ENCODE data around the gene ZWILCH.

- TF ChIP-seq TAF1 (conservative IDR thresholded peaks at IDR 0.05): no peak
- TF ChIP-seq, protein P1, sequence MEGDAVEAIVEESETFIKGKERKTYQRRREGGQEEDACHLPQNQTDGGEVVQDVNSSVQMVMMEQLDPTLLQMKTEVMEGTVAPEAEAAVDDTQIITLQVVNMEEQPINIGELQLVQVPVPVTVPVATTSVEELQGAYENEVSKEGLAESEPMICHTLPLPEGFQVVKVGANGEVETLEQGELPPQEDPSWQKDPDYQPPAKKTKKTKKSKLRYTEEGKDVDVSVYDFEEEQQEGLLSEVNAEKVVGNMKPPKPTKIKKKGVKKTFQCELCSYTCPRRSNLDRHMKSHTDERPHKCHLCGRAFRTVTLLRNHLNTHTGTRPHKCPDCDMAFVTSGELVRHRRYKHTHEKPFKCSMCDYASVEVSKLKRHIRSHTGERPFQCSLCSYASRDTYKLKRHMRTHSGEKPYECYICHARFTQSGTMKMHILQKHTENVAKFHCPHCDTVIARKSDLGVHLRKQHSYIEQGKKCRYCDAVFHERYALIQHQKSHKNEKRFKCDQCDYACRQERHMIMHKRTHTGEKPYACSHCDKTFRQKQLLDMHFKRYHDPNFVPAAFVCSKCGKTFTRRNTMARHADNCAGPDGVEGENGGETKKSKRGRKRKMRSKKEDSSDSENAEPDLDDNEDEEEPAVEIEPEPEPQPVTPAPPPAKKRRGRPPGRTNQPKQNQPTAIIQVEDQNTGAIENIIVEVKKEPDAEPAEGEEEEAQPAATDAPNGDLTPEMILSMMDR (IDR thresholded peaks at IDR 0.05; ENCODE audit: low read depth, low read length, missing input control): no peak
- TF ChIP-seq, protein P2, sequence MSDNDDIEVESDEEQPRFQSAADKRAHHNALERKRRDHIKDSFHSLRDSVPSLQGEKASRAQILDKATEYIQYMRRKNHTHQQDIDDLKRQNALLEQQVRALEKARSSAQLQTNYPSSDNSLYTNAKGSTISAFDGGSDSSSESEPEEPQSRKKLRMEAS (IDR thresholded peaks at IDR 0.05): no peak
Observed at GRCh38 chr15:66594344-66594743, 89.2 kb downstream of the ZWILCH start.
